ENCODE results near the gene LENG1.
A peak's percentile ranks its signal among the peaks of the same experiment; 100 is the strongest.

The LENG1 gene

DNA sequence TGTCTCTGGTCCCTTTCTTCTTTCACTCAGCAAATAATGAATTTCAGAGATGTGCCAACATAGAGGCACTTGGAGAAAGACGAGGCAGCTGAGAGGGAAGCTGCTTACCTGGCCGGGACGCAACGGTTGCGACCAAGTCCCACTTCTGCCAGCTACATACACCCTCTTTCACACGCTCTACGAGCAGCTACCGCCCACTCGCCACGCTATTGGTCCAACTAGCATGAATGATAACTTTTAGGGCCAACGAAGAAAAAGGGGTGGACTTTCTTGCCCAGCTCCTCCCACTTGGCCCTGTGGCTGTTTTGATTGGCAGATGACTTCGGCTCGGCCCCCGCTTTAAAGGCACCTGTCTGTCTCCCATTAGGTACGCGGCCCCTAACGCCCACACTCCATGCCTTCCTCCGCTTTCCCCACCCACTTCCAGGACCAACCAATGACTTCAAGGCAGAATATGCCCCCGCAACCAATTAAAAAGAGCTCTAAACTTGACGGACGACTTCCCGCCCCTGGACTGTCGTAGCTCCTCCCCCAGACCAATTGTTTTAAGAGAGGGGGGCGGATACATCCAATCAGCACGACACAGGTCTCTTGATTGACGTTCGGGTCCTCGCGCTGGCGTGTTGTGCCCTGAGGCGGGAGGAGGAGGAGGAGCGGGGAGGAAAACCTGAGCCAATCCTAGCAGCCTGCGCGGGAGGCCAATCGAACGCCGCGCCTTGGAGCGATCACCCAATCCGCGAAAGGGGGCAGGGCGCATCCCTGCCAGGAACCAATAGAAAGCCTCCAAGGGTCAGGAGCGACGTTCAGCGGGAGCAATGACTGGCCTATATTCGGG, 22.4 kb downstream of the LENG1 start:
- CTCF ChIA-PET = interaction anchor here (0.8 kb wide), 1 partner anchor 51 kb away, joined by 4 read pairs; no protein-coding TSS in a partner anchor
- DNase-seq (ENCODE audit: extremely low spot score) = peak; percentile 96
- POLR2A ChIA-PET = interaction anchor here (0.6 to 2.0 kb wide), 18 partner anchors 10 to 157 kb away, joined by 3 to 14 read pairs (median 4); partner anchors contain the start of genes LENG1, MBOAT7, NDUFA3 and PRPF31
- TF ChIP-seq BHLHE40 (IDR thresholded peaks at IDR 0.05; ENCODE audit: borderline replicate concordance) = no peak
- TF ChIP-seq TARDBP (IDR thresholded peaks at IDR 0.05) = no peak
- TF ChIP-seq ELF4 (IDR thresholded peaks at IDR 0.05) = no peak
- TF ChIP-seq SP1 (IDR thresholded peaks at IDR 0.05) = peak; percentile 61
- TF ChIP-seq CTBP1 (IDR thresholded peaks at IDR 0.05; ENCODE audit: borderline replicate concordance) = no peak
- TF ChIP-seq, protein P1, sequence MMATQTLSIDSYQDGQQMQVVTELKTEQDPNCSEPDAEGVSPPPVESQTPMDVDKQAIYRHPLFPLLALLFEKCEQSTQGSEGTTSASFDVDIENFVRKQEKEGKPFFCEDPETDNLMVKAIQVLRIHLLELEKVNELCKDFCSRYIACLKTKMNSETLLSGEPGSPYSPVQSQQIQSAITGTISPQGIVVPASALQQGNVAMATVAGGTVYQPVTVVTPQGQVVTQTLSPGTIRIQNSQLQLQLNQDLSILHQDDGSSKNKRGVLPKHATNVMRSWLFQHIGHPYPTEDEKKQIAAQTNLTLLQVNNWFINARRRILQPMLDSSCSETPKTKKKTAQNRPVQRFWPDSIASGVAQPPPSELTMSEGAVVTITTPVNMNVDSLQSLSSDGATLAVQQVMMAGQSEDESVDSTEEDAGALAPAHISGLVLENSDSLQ (IDR thresholded peaks at IDR 0.05) = peak; percentile 99
- peak; percentile 39; the same call in 1 of the 2 replicates for TF ChIP-seq L3MBTL2 (conservative IDR thresholded peaks at IDR 0.05)

DNA sequence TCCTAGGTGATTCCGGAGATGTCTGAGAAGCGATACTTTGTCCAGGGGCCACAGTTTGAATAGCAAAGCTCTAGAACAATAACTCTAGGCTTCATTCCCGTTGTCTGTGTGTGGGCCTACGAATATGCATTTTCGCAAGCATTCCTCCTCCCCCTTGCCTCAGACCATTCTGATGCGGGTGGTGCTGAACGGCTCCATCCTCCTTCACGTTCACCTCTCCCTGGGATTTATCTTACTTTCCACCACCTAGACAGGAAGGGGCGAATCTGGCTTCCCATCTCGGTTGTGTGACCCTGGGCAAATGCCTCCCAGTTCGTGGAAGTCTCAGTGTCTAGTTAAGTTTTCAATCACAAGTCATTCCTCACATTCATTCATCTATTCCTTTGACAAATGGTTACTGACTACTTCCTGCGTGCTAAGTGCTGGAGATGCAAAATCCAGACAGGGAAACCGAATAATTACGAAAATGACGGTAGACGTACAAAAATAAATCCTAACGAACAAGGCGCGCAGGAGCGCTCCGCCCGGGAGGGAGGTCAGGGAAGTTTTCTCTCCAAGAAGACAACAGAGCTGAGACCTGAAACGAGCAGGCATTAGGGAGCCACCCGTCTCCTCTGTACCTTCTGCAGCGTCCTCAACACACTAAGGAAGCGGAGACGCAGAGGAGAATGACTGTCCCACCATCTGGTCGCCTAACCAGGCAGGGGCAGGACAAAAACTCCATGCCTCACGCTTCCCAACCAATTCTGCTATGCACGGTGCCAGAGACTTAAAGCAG, 23.2 kb downstream of the LENG1 start:
- POLR2A ChIA-PET = interaction anchor here (0.6 to 2.0 kb wide), 9 partner anchors 10 to 65 kb away, joined by 3 to 14 read pairs (median 4); partner anchors contain the start of genes MBOAT7, PRPF31 and TFPT
- DNase-seq (ENCODE audit: extremely low spot score) = no peak
- CTCF ChIA-PET = interaction anchor here (0.8 kb wide), 1 partner anchor 52 kb away, joined by 4 read pairs; no protein-coding TSS in a partner anchor
- no peak for TF ChIP-seq TARDBP (IDR thresholded peaks at IDR 0.05)
- TF ChIP-seq L3MBTL2 (conservative IDR thresholded peaks at IDR 0.05) = no peak; the same call in 1 of the 2 replicates
- TF ChIP-seq ARNT (IDR thresholded peaks at IDR 0.05) = no peak
- TF ChIP-seq, protein P1 (IDR thresholded peaks at IDR 0.05) = no peak
- no peak for TF ChIP-seq FOXM1 (IDR thresholded peaks at IDR 0.05; ENCODE audit: borderline replicate concordance)
- no peak for TF ChIP-seq LEF1 (IDR thresholded peaks at IDR 0.05; ENCODE audit: borderline replicate concordance)
- no peak for TF ChIP-seq NFRKB (IDR thresholded peaks at IDR 0.05)
- TF ChIP-seq FOXK2 (IDR thresholded peaks at IDR 0.05) = no peak
- no peak for TF ChIP-seq SUZ12 (IDR thresholded peaks at IDR 0.05)
- no peak for TF ChIP-seq CTBP1 (IDR thresholded peaks at IDR 0.05; ENCODE audit: borderline replicate concordance)
- TF ChIP-seq FOXA1 (IDR thresholded peaks at IDR 0.05) = no peak
- TF ChIP-seq ZNF384 (IDR thresholded peaks at IDR 0.05) = no peak
- TF ChIP-seq HDGF (IDR thresholded peaks at IDR 0.05; ENCODE audit: borderline replicate concordance) = no peak
- TF ChIP-seq BHLHE40 (IDR thresholded peaks at IDR 0.05; ENCODE audit: borderline replicate concordance) = no peak
- TF ChIP-seq ELF4 (IDR thresholded peaks at IDR 0.05) = no peak
- TF ChIP-seq SP1 (IDR thresholded peaks at IDR 0.05) = no peak

DNA sequence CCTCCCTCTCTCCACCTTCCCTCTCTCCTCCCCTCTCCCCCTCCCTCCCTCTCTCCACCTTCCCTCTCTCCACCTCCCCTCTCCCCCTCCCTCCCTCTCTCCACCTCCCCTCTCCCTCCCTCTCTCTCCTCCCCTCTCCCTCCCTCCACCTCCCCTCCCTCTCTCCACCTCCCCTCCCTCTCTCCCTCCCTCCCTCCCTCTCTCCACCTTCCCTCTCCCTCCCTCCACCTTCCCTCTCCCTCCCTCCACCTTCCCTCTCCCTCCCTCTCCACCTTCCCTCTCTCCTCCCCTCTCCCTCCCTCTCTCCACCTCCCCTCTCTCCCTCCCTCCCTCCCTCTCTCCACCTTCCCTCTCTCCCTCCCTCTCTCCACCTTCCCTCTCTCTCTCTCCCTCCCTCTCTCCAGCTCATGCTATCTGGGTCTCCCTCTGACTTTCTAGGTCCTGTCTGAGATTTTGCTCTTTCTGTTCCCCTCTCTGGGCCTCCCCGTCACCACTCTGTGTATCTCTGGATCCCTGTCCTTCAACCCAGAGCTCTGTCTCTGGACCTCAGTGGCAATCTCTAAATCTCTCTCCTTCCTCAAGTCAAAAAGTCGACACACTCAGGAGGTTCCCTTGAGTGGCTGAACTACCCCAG, 25.4 kb downstream of the LENG1 start:
- DNase-seq (ENCODE audit: extremely low spot score) = no peak
- CTCF ChIA-PET = no interaction called here
- POLR2A ChIA-PET = no interaction called here
- TF ChIP-seq SP1 (IDR thresholded peaks at IDR 0.05) = no peak
- TF ChIP-seq, protein P1 (IDR thresholded peaks at IDR 0.05) = no peak
- no peak for TF ChIP-seq LEF1 (IDR thresholded peaks at IDR 0.05; ENCODE audit: borderline replicate concordance)
- TF ChIP-seq FOXM1 (IDR thresholded peaks at IDR 0.05; ENCODE audit: borderline replicate concordance) = no peak
- TF ChIP-seq SUZ12 (IDR thresholded peaks at IDR 0.05) = no peak
- no peak for TF ChIP-seq ZNF384 (IDR thresholded peaks at IDR 0.05)
- no peak for TF ChIP-seq NFRKB (IDR thresholded peaks at IDR 0.05)
- no peak for TF ChIP-seq ELF4 (IDR thresholded peaks at IDR 0.05)
- TF ChIP-seq TARDBP (IDR thresholded peaks at IDR 0.05) = no peak
- no peak for TF ChIP-seq CTBP1 (IDR thresholded peaks at IDR 0.05; ENCODE audit: borderline replicate concordance)
- TF ChIP-seq FOXK2 (IDR thresholded peaks at IDR 0.05) = no peak
- no peak for TF ChIP-seq HDGF (IDR thresholded peaks at IDR 0.05; ENCODE audit: borderline replicate concordance)
- TF ChIP-seq BHLHE40 (IDR thresholded peaks at IDR 0.05; ENCODE audit: borderline replicate concordance) = no peak
- no peak for TF ChIP-seq ARNT (IDR thresholded peaks at IDR 0.05)
- TF ChIP-seq L3MBTL2 (conservative IDR thresholded peaks at IDR 0.05) = no peak
- TF ChIP-seq FOXA1 (IDR thresholded peaks at IDR 0.05) = no peak

DNA sequence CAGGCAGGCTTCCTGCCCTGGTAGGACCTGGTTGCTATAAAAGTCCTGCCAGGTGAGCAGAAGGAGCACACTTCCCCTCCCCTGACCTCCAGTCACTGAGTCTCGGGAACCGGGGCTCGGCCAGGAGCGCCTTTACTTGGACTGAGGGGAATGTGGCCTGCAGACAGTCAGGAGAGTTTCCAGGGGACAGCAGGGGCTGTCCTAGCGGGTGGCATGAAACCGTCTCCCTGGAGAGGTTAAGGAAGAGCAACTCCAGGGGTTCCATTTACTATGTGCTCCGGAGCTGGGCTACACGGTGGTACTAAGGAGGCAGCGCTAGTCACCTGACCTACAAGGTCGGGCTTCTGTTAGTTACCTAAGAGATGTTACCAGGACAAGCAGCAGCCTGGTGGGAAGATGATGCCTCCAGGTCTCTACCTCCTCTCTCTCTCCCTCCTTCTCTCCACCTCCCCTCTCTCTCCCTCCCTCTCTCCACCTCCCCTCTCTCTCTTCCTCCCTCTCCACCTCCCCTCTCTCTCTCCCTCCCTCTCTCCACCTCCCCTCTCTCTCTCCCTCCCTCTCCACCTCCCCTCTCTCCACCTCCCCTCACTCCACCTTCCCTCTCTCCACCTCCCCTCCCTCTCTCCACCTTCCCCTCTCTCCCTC, 26.1 kb downstream of the LENG1 start:
- POLR2A ChIA-PET = no interaction called here

More for the DNA sequence above, 26.1 kb downstream of the LENG1 start:
- CTCF ChIA-PET = no interaction called here
- DNase-seq (ENCODE audit: extremely low spot score) = no peak
- TF ChIP-seq LEF1 (IDR thresholded peaks at IDR 0.05; ENCODE audit: borderline replicate concordance) (no peak), NFRKB (IDR thresholded peaks at IDR 0.05) (no peak), CTBP1 (IDR thresholded peaks at IDR 0.05; ENCODE audit: borderline replicate concordance) (no peak), ELF4 (IDR thresholded peaks at IDR 0.05) (no peak), ZNF384 (IDR thresholded peaks at IDR 0.05) (no peak), TARDBP (IDR thresholded peaks at IDR 0.05) (no peak), SUZ12 (IDR thresholded peaks at IDR 0.05) (no peak), SP1 (IDR thresholded peaks at IDR 0.05) (no peak), FOXK2 (IDR thresholded peaks at IDR 0.05) (no peak), ARNT (IDR thresholded peaks at IDR 0.05) (no peak), FOXA1 (IDR thresholded peaks at IDR 0.05) (no peak), HDGF (IDR thresholded peaks at IDR 0.05; ENCODE audit: borderline replicate concordance) (no peak), BHLHE40 (IDR thresholded peaks at IDR 0.05; ENCODE audit: borderline replicate concordance) (no peak), FOXM1 (IDR thresholded peaks at IDR 0.05; ENCODE audit: borderline replicate concordance) (no peak), L3MBTL2 (conservative IDR thresholded peaks at IDR 0.05) (no peak)

Data from HEK293T (cell line).